HG03175 (cell line): ENCODE measurements around the gene NUCB2.

Source experiments
- ATAC-seq: cut with Tn5 transposase; IDR thresholded peaks from one replicate; pipeline ENCODE4 v1.9.1; 2021; ENCODE audit warnings: mild to moderate bottlenecking, moderate library complexity; ENCODE audit not compliant: unreplicated experiment

NUCB2 gene

DNA sequence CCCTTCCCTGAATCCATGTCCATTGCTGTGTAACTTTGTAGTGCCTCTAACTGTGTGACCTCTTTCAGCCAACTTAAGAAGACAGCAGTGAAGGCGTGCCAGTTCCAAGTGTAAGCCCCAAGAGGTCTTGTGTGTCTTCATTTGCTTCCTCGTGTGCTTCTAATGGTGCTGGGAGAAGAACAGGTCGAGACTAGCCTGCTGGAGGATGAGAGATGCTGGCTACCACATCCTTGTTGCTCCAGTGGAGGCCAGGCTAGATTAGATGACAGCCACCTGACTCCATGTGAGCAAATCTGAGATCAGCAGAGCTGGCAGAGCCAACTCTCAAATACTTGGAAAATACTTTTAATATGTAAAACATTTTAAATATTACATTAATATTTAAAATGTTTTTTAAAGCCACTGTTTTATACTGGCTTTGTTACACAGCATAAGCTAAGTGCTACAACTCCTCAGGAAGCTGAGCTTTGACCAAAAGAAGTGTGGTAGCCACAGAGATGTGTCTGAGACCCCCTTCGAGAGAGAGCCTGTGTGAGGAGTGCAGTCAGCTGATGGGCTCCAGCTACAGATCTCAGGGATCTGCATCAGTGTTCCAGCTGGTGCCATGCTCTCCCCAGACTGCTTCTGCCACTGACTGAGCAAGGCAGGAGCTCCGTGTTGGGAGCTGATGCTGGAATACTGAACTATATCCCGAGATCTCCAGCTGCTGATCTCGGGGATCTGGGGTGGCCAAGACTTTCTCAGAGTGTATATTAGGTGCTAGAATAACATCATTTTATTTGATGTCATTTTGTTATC is 103.0 kb downstream of the NUCB2 start:
- ATAC-seq: no peak

DNA sequence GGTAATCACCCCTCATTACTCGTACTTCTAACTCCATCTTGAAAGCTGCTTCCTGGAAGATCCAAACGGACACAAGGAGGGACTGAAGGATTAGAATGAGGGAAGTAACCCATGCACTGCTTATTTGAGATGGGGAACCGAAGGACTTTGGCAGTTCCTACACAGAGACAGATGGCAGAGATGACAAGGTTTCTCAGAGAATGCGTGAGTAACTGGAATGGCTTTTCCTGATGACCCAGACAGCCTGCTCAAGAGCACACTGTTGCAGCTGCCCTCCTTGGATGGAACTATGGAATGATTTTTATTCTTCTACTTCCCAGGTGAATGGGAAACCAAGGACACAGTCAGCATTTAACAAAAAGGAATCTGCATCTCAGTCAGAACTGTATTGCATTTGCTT is 104.6 kb downstream of the NUCB2 start:
- no peak for ATAC-seq
